Neural crest cell (in vitro differentiated cells): ENCODE data around the gene LAMP5. TPM values are rescaled to one million over a fixed set of nuclear protein-coding genes. Genes with fewer than 3 reads are reported as not detected.

ENCODE experiments used
- DNase-seq: peaks from one replicate; pipeline ENCODE4 v3.0.0; 2021; ENCODE audit warnings: low read depth, mixed read lengths, low spot score
- H3K27ac Mint-ChIP-seq: one replicate; pipeline ENCODE4 v1.8.0; 2021; ENCODE audit warnings: mild to moderate bottlenecking, mixed read lengths; ENCODE audit not compliant: unreplicated experiment
- H3K27me3 Mint-ChIP-seq: 2 replicates; pipeline ENCODE4 v1.8.0; 2021; ENCODE audit warnings: low read depth, mild to moderate bottlenecking, mixed read lengths
- H3K36me3 Mint-ChIP-seq: 2 replicates; pipeline ENCODE4 v1.8.0; 2021; ENCODE audit warnings: low read depth, mild to moderate bottlenecking, mixed read lengths
- H3K4me1 Mint-ChIP-seq: 2 replicates; pipeline ENCODE4 v1.8.0; 2021; ENCODE audit warnings: mixed read lengths
- H3K4me3 Mint-ChIP-seq: one replicate; pipeline ENCODE4 v1.8.0; 2021; ENCODE audit warnings: mild to moderate bottlenecking, mixed read lengths
- H3K9me3 Mint-ChIP-seq: 2 replicates; pipeline ENCODE4 v1.8.0; 2021; ENCODE audit warnings: mixed read lengths
- CTCF ChIP-seq: fragments of 200-600 bp; sonication (generic); conservative IDR thresholded peaks from 2 replicates; pipeline ENCODE4 v1.5.0; 2021; ENCODE audit warnings: antibody characterized with exemption, mild to moderate bottlenecking
- total RNA-seq: library from RNA; stranded (reverse); gene quantifications from 2 replicates; pipeline ENCODE4 v1.2.1, GENCODE V29; 2021

Gene LAMP5
- total RNA-seq, 1 donor from 2014 or later = 0.98 TPM

- no peak for DNase-seq
- H3K36me3 Mint-ChIP-seq = no peaks in the 10 kb centered on the region
- no peak overlapping the region for H3K27ac Mint-ChIP-seq
- no peaks in the 10 kb centered on the region for H3K9me3 Mint-ChIP-seq
- no peaks in the 10 kb centered on the region for H3K27me3 Mint-ChIP-seq
- no peak for TF ChIP-seq CTCF
- H3K4me1 Mint-ChIP-seq = peaks cover 8% of the 10 kb centered on the region
- H3K4me3 Mint-ChIP-seq = no peak overlapping the region
Measured at GRCh38 chr20:9565910-9566550, 51.6 kb downstream of the LAMP5 start.

- Mint-ChIP-seq H3K27me3 (no peaks in the 10 kb centered on the region), H3K4me3 (no peak overlapping the region), H3K4me1 (peaks cover 17% of the 10 kb centered on the region), H3K27ac (no peak overlapping the region), H3K9me3 (no peaks in the 10 kb centered on the region), H3K36me3 (no peaks in the 10 kb centered on the region)
- TF ChIP-seq CTCF = no peak
- no peak for DNase-seq
Measured at GRCh38 chr20:9566977-9567376, 52.6 kb downstream of the LAMP5 start.

- TF ChIP-seq CTCF = no peak
- no peak overlapping the region for H3K27ac Mint-ChIP-seq
Measured at GRCh38 chr20:9570612-9571011, 56.2 kb downstream of the LAMP5 start.

GRCh38 chr20:9571783-9572182 is 57.4 kb downstream of the LAMP5 start:
- no peak for DNase-seq
- Mint-ChIP-seq H3K9me3 (peaks cover 2% of the 10 kb centered on the region), H3K27ac (peak overlapping the region; percentile 87), H3K27me3 (no peaks in the 10 kb centered on the region), H3K4me1 (peaks cover 50% of the 10 kb centered on the region), H3K36me3 (no peaks in the 10 kb centered on the region), H3K4me3 (no peak overlapping the region)
- no peak for TF ChIP-seq CTCF

More at GRCh38 chr20:9570612-9571011, 56.2 kb downstream of the LAMP5 start:
- peaks cover 2% of the 10 kb centered on the region for H3K9me3 Mint-ChIP-seq
- H3K27me3 Mint-ChIP-seq = no peaks in the 10 kb centered on the region
- no peaks in the 10 kb centered on the region for H3K36me3 Mint-ChIP-seq
- no peak for DNase-seq
- H3K4me3 Mint-ChIP-seq = no peak overlapping the region
- peaks cover 48% of the 10 kb centered on the region for H3K4me1 Mint-ChIP-seq

- DNase-seq = peak; percentile 4
- Mint-ChIP-seq H3K4me3 (peak overlapping the region; percentile 39), H3K9me3 (peaks cover 2% of the 10 kb centered on the region), H3K4me1 (peaks cover 58% of the 10 kb centered on the region), H3K36me3 (no peaks in the 10 kb centered on the region), H3K27ac (peak overlapping the region; percentile 87), H3K27me3 (no peaks in the 10 kb centered on the region)
- TF ChIP-seq CTCF = no peak
Measured at GRCh38 chr20:9572670-9573069, 58.3 kb downstream of the LAMP5 start.
